Inferior parietal cortex (tissue), 1 donor: ENCODE measurements around the gene DCAKD.

ENCODE experiments used
- DNase-seq: peaks from one replicate; pipeline ENCODE4 v3.0.0-alpha.2; 2016; ENCODE audit errors: extremely low spot score

Gene DCAKD

GRCh38 chr17:44976206-44976605 is 75.2 kb downstream of the DCAKD start:
- DNase-seq, result no peak
